ENCODE results near the gene SCO2. TPM values are rescaled to one million over a fixed set of nuclear protein-coding genes. Genes with fewer than 3 reads are reported as not detected.

The SCO2 gene
- total RNA-seq, 6 experiments from 2014 or later: 0.80 to 4.2 (median 2.5) TPM; not detected in 2

GRCh38 chr22:50562523-50563412 is 37.4 kb upstream of the SCO2 start, which contains the start of gene SYCE3:
Gene SYCE3, minus strand, starts transcription at chr22:50562919. Its CDS starts 6,514 bp downstream, at chr22:50556405.
- DNase-seq (peak; percentile 99), ATAC-seq (peak; percentile 95 to 97 (median 96))
- intact Hi-C loops (cut with DNase I): no loop called here
- Histone ChIP-seq H3K36me3 (no peaks in the 10 kb centered on the region), H3K4me3 (peak within 1 kb of the TSS; percentile 49 to 68 (median 60)), H3K9me3 (no peaks in the 10 kb centered on the region), H3K27me3 (no peaks in the 10 kb centered on the region), H3K27ac (peak within 1 kb of the TSS; percentile 67 to 93 (median 88)), H3K4me1 (peaks cover 0 to 10% (median 4%) of the 10 kb centered on the region in 4 donors)
- peak; percentile 98 to 99 (median 99) for TF ChIP-seq CTCF (IDR thresholded peaks at IDR 0.05)
- peak; percentile 98 for TF ChIP-seq POLR2A (IDR thresholded peaks at IDR 0.05)
- 11% methylated on average over 19 of the region's 61 CpGs for WGBS (ENCODE audit: insufficient coverage, low coverage, low lambda C conversion rate, missing lambda C conversion rate)

DNA sequence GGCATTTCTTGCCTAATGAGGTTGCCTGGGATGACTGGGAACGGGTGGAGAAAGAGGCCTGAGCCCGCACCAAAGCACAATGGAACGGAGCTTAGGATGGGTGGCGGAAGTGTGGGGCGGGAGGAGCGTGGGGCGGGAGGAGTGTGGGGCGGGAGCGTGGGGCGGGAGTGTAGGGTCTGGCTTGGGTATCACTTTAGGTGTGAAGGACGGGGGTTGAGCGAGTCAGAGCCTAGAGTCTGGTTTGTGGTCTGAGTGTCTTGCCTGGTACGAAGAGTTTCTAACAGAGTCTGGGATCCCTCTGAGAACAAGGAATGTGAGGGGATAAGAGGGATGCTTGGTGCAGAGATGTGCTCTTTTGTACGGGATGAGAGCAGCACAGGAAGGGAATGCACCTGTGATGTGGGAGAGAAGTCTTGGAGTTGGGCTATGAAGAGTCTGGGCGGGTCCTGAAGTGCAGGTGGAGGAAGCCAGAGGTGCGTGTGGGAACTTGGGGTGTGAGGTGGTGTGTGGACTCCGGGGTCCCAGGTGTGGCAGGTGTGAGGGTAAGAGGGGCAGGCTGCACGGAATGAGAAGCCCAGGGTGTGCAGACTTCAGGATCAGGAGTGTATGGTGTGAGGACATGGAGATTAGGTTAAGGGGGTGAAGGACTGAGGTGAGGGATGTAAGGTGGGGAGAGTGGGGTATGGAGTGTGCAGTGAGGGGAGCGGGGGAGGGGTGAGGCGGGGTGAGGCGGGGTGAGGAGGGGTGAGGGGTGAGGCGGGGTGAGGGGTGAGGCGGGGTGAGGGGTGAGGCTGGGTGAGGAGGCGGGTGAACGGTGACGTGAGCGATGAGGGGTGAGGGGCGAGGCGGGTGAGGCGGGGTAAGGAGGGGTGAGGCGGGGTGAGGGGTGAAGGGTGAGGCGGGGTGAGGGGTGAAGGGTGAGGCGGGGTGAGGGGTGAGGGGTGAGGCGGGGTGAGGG is 36.3 kb upstream of the SCO2 start:
- ATAC-seq (no peak), DNase-seq (peak in 1 of 3 donors; percentile 56)
- H3K4me1 ChIP-seq: peaks cover 0 to 10% (median 4%) of the 10 kb centered on the region in 4 donors
- no peak overlapping the region for H3K27ac ChIP-seq
- H3K9me3 ChIP-seq: no peaks in the 10 kb centered on the region
- intact Hi-C loops (cut with DNase I): no loop called here
- no peaks in the 10 kb centered on the region for H3K27me3 ChIP-seq
- WGBS (ENCODE audit: insufficient coverage, low coverage, low lambda C conversion rate, missing lambda C conversion rate): 83% methylated on average over 31 of the region's 34 CpGs
- H3K4me3 ChIP-seq: no peak overlapping the region
- TF ChIP-seq CTCF (IDR thresholded peaks at IDR 0.05): no peak
- no peak for TF ChIP-seq POLR2A (IDR thresholded peaks at IDR 0.05)
- H3K36me3 ChIP-seq: no peaks in the 10 kb centered on the region

GRCh38 chr22:50560034-50560433 is 34.6 kb upstream of the SCO2 start:
- Histone ChIP-seq H3K9me3 (no peaks in the 10 kb centered on the region), H3K36me3 (no peaks in the 10 kb centered on the region), H3K27me3 (no peaks in the 10 kb centered on the region), H3K4me3 (no peak overlapping the region), H3K27ac (no peak overlapping the region), H3K4me1 (peaks cover 0 to 10% (median 4%) of the 10 kb centered on the region in 4 donors)
- 84% methylated on average over 3 of the region's 3 CpGs for WGBS (ENCODE audit: insufficient coverage, low coverage, low lambda C conversion rate, missing lambda C conversion rate)
- intact Hi-C loops (cut with DNase I): no loop called here
- TF ChIP-seq CTCF (IDR thresholded peaks at IDR 0.05) (no peak), POLR2A (IDR thresholded peaks at IDR 0.05) (no peak)
- ATAC-seq (no peak), DNase-seq (no peak)

- no peak overlapping the region for H3K27ac ChIP-seq
- H3K4me3 ChIP-seq: no peak overlapping the region
- no peaks in the 10 kb centered on the region for H3K9me3 ChIP-seq
- intact Hi-C loops (cut with DNase I): no loop called here
- TF ChIP-seq POLR2A (IDR thresholded peaks at IDR 0.05): no peak
- no peak for TF ChIP-seq CTCF (IDR thresholded peaks at IDR 0.05)
- DNase-seq: no peak
- no peak for ATAC-seq
- no peaks in the 10 kb centered on the region for H3K27me3 ChIP-seq
- no peaks in the 10 kb centered on the region for H3K4me1 ChIP-seq
- H3K36me3 ChIP-seq: no peaks in the 10 kb centered on the region
- 85% methylated on average over 5 of the region's 5 CpGs for WGBS (ENCODE audit: insufficient coverage, low coverage, low lambda C conversion rate, missing lambda C conversion rate)
Observed at GRCh38 chr22:50556703-50557102, 31.3 kb upstream of the SCO2 start.

All from right lobe of liver (tissue), 6 donors.